ENCODE results near the gene PLEKHA6.
A peak's percentile ranks its signal among the peaks of the same experiment; 100 is the strongest.
"Not testable (repeated sequence)": the region's sequence is repeated elsewhere in the genome, so short reads cannot be mapped to it uniquely, and the experiment has no call there.

Gene PLEKHA6

DNA sequence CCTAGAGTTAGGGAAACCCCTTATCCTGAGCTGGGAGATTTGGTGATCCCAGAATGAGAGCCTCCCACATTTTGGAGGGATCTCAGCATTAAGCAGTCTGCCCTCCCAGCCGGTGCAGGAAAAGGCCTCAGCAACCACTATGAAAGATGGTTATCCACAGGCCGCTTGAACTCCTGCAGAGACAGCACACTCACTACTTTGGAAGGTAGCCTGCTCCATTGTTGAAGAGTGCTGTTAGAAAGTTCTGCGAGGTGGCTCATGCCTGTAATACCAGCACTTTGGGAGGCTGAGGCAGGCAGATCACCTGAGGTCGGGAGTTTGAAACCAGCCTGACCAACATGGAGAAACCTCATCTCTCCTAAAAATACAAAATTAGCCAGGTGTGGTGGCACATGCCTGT is 48.8 kb downstream of the PLEKHA6 start:
- not testable (repeated sequence) for DNase-seq

DNA sequence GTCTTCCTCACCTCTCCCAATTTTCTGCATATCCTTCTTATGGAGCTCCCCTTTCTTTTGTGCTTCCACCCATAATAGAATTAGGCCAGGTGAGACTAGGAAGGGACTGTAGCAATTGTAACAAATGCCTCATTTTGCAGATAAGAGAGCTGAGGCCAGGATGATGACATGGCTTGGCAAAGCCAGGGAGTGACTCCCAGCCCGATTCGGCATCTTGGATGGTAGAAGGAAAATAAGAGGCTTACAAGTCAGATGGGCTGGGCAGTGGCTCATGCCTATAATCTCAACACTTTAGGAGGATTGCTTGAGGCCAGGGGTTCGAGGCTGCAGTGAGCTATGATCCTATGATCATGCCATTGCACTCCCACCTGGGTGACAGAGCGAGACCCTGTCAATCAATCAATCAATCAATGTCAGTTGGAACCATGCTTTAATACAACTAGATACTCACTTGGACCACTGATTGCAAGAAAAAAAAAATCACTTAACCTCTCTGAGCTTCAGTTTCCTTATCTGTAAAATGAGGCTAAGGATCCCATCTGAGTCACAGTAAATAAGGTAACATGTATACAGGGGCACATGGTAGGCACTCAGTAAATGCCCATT is 51.6 kb downstream of the PLEKHA6 start:
- DNase-seq = no peak

DNA sequence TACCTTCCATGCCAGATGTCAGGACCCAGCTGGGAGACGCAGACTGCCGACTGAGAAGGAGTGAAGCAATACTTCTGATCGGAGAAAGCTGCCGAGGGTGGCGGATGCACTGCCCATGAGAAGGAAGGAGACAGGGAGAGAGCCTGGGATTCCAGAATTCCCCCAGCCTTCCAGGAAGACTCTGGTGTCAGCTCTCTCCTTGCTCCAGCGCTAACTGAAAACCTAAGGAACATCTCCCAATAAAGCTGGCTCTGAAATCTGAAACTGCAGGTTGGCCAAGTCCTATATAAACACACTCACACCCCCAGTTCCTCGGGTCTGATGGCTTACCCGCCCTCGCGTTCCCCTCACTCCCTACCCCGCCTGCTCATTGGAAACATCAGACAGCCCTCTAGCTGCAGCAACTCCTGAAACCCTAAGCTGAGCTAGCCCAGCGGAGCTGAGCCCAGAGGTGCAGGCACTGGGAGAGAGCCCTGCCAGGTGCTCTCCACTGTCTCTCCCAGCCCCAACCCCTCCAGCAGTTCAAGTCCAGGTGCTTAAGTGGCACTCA is 52.3 kb downstream of the PLEKHA6 start:
- DNase-seq = no peak

DNA sequence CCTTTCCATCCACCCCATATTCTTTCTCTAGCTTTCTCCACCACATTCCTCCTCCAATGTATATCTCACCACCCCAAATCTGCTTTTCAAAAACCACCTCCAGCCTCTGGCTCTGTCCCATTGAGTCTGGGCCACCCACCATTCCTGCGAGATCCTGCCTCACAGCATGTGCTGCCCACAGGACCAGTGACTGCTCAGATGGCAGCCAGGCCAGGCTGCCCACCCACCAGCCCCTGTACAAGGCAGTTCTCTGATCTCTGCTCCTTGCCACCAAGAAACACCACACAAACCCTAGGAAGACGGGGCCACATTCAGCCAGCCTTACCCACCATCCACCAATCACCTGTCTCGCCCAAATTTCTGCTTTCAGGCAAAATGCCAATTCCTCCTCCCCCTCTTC is 53.7 kb downstream of the PLEKHA6 start:
- no peak for DNase-seq

DNA sequence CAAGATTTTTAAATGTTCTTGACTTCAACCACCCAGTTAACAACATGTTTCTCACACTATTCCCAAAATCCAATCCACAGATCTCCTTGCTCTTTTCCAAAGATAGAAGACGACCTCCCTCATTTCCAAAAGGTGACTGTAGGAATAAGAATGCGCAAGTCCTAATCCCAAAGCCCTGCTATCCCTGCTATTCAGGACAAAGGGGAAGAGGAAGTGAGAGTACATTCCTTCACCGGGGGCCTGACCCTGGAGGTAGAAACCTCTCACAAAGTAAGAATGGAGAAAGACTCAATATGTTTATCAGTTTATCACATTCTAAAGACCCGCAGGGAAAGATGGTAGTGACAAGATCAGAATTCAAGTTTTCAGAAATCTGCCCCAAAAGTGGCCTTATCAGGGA is 55.7 kb downstream of the PLEKHA6 start:
- DNase-seq = no peak

DNA sequence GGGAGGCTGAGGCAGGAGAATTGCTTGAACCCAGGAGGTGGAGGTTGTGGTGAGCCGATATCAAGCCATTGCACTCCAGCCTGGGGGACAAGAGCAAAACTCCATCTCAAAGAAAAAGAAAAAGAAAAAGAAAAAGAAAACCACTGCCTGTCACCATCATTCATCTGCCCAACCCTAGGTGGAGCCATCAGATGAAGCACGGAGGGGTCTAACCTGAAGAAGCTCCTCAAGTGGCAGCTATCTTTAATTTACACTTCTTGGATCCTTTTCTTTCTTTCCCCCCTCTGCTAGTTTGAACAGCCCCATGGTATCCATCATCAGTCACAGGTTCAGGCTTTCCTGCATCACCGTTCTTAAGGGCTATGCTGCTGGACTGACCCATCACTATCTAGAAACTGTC is 57.0 kb downstream of the PLEKHA6 start:
- no peak for DNase-seq

DNA sequence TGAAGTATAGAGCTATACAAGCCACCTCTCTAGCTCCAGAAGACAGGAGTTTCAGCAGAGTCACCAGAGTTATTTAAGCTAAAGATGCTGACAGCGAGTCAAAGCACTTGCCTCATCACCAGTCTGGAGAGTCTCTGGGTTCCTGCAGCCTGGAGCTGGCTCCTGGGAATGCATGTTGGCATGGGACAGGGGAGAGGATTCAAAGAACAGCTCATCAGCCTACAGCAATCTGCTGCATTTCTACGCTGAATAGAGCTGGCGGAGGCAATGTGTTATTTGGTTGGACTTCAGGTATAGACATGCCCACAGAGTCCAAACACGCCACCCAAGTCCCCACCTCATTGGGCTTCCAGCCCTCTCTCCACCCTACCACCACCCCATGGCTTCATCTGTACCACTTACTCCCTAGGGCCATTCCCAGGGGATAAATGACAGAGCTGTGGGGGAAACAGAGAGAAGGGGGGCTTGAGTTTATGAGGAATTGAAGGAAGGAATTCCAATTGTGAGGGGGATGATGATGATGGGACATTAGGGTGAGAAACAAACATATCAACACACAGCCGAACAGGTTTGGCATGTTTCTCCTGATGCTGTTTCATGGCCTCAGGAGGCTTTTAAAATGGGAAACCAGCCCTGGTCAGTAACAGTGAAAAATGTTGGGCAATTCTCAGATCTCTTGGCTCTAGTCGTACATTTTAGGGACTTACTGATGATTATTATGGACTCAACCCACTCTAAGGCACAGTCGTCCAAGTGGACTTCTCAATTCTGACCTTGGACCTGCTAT is 58.4 kb downstream of the PLEKHA6 start:
- no peak for DNase-seq

DNA sequence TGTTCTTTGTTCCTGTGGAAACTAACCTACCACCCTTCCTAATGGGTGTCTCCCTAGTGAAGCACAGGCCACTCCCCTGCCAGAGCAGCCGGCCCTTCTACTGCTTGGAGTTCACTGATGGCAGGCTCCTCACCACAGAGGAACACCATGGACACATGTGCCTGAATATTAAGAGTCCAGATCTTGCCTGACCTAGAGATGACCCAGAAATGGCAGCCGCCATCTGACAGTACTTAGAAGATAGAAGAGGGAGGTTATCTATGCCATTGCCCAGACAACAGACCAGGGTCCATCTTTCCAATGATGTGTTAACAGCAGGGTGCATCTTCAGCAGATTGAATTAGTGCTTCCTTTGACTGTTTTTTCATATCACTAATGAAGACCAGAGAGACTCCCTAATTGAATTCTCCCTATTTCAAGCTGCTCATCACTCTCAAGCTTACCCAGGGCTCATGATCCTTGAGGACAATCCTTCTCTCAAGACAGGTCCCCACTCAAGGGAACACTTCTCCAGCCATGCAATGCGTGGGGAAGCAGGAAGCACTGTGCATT is 59.8 kb downstream of the PLEKHA6 start:
- DNase-seq = no peak

DNA sequence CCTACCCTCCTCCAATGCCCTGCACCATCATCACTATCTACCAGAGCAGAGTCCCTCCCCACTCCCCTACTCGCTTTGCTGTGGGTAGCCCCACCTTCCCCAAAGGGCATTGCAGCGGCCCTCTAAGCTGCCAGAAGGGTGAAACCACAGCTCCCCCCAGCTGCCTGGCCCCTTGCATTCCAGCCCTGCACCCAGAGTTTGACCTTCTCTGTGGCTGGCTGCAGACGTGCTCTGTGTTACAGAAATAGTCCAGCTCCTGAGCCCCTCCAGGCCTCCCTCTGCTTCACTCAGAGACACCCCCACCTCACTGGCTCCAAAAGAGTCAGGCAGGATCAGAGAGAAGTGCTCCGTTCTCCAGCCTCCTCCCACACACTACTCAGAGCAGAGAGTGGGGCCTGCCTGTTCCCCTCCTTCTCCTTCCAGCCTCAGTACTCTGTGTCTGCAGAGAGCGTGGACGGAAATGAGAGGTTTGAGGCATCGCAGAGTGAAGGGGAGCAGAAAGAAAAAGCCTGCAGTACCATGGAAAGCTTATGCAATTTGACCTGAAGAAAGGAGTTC is 63.2 kb downstream of the PLEKHA6 start:
- DNase-seq = peak; percentile 15 to 47

DNA sequence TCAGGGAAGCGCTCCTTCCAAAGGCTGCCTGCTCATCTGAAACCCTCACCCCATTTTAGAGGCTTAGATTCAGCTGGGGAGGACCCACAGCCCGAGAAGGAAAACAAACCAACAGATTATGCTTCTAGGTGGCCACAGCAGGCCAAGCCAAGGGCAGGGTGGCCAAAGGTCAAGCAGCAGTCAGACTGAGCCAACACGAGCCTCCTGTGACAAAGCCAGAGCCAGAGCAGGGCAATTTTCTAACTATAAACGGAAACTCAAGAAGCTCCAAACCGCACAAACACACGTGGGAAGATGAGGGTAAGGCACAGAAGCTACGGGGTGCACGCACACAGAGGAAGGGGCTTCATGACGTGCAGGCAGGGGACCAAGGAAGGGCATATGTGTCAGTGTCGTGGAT is 64.1 kb downstream of the PLEKHA6 start:
- peak in 1 of 2 donors; percentile 27 for DNase-seq

DNA sequence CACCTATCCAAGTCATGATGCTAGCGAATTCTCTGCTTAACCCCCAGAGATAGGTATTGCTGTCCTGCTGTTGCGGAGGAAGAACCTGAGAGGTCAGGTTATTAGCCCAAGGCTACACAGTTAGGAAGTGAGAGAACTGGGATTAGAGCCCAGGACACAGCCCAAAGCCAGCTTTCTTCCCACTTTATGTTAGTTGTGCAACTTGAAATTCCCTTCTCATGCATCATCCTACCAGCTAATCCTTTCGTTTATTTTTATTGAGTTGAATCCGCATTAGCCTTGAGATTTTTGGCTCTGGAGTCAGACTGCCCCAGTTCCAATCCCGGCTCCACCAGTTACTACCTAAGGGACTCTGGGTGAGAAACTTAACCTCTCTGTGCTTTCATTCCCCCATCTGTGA is 65.4 kb downstream of the PLEKHA6 start:
- DNase-seq = no peak

DNA sequence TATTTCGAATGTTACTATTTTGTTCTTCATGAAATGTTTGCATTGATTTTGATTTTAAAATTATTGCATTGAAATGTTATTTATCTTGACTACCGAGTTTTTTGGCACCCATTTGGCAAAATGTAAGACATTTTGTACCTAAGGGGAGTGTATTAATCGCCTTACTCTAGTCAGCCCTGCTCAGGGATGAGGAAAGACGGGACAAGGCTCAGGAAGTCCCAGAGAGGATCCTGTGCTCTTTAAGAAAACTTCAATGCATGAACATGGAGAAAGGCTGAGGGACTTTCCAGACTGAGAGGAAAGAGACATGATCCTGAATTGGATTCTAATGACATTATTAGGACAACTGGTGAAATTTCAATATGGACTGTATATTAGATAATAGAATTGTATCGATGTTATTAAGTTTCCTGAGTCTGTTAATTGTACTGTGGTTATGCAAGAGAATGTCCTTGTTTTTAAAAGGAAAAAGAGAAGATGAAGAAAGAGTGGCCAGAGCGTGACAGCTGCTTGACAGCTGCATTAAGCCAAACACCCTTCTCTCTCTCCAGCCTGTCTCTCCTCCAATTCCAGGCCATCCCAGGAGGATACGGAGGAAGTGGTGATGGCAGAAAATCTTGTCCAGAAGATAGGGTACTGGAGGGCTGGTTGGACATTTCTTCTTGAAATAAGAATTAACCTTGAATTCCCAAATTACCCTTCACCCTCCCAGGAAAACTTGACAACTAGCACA is 66.0 kb downstream of the PLEKHA6 start:
- DNase-seq = no peak

DNA sequence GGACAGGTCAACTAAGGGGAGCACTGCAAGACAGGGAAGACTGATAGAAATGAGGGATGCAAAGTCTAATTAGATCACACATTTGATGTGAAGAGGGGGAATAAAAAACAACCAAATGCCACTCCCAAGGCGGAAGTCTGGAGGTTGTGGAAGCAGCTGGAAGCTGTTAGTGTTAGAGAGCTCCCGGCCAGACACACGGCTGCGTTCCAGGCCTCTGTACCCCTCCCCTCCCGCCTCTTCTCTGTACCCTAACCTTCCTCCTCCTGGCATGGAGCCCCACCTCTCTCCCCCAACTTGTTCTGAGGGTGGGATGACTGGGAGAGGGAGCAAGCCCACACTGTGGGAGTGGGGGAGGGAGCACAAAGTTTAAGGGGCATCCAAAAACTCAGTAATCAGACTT is 67.0 kb downstream of the PLEKHA6 start:
- no peak for DNase-seq

DNA sequence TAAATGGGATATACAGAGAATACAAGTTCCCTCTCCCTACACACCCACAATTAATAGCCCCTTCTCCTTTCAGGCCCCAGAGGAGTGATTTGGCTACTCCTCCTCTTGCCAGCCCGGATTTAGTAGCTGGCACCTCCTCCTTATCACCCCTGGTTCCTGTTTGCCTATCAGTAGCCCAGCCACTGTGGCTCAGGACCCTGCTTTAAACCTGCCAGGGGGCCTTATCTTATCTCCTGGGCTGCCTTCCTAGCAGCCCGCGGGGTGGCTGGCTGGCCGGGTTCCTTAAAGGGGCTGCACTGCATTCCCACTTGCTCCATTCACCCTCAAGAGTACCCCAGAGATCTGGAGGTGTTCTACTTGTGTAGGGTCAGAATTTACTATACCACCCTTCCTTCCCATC is 70.4 kb downstream of the PLEKHA6 start:
- no peak for DNase-seq

DNA sequence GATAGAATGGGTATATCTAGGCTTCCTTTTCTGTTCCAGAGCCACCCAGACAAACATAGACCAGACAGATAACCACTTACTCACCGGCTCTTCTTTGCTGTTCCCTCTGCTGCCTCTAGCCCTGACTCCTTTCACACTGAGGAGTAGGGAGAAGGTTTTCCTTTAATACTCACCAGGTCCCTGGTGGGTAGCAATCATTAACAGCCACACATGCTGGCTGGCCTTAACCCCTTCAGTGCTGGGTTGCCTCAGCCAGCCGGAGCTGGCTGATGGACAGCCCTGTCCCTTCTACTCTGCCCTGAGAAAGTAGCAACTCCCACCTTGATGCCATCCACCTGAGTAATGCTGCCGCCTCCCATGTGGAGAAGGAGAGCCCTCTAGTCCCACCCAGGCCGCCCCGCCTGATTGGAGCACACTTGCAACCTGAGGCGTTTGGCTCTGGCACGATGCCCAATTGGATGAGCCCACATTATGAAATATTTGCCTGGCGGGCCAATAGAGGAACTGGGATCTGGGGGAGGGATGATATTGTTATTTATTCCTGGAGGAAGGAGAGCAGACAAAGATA is 71.6 kb downstream of the PLEKHA6 start:
- peak; percentile 43 to 56 for DNase-seq

DNA sequence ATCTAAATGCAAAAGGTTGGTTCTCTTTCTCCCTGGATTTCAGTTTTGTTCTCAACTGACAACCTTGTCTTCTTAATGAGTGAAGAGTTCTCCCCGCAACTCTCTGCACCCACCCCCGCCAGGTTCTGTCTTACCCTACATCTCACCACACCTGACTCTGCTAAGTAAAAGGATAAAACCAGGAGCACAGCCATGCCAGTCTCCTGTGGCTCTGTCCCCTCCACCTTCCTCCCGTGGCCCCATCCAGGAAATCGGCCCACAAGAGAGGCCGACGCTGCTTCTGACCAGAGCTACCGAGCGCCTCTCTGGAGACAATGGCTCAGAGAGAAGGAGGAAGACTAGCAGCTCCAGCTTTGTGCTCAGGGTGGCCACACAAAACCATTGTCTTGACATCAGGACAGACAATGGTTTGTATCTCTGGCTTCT is 72.2 kb downstream of the PLEKHA6 start:
- DNase-seq = no peak

DNA sequence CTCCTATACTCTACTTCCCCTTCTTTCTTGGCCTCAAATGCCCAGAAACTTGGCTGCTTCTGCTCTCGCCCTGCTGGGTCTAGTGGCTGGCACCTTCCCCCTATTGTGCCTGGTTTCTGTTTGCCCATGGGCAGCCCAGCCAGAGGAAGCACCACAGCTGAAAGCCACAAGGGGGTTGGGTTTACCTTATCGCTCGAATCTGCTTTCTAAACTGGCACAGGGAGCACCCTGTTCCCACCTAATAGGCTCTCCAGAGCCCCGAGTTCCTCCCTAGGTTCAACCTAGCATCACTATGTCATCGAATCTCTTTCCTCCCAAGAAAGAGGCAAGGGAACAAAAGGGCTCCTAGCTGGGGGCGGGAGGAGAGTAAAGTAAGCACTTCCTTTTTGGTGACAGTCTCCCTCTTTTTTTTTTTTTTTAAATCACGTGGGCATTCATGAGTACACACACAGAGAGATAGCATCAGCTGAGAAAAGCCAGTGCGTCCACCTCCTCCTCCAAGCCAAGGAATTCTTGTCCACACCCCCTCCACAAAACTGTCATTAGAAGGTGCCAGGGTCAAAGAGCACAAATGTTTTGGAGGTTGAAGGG is 72.8 kb downstream of the PLEKHA6 start:
- peak; percentile 75 to 77 for DNase-seq

DNA sequence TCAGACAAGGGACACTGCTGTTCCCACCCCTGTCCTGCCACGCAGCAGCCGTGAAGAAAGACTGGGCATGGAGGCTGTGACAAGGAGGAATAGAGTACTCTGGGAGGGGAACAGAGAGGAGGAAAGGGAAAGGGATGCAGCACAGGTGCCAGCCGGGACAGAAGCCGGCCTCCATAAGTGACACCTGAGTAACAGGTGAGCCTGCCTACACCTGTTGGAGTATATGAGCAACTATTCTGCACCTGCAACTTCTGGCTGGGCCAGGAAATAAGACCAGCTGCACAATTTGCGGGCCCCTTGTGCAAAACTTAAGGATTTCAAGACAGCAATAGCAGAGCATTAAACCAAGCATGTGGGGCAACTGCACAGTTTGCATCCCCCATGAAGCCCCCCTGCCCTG is 73.4 kb downstream of the PLEKHA6 start:
- DNase-seq = no peak

DNA sequence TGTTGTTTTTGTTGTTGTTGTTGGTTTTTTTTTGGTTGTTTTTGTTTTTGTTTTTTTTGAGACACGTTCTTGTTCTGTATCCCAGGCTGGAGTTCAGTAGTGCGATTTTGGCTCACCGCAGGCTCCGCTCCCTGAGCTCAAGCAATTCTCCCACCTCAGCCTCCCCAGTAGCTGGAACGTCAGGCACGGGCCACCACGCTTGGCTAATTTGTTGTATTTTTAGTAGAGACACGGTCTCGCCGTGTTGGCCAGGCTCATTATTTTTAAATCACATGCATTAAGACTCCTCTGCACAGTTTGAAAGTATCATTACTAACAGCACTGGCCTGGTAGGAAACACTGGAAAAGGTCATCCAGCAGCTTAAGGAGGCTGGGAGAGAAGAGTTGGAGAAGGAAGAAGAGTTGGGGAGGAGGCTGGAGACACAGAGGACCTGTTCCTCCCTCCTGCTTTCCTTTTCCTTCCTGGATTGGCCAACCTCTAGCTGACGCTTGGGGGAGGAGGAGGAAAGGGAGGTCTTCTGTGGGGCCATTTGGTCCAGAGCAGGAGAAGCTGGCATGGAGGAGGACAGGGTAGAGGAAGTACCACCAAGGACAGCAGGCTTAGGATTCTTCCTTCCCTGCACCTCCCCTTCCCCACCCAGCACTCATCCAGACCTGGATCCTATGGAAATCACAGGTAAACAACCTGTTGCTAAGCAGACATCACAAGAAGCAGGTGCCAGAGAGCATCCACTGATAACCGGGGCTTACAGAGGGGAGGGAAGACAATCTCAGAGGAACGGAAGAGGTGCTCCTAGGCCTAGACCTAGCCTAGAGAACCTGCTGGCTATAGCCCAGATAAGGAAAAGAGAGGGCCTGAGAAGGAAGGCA is 74.1 kb downstream of the PLEKHA6 start:
- DNase-seq = no peak

DNA sequence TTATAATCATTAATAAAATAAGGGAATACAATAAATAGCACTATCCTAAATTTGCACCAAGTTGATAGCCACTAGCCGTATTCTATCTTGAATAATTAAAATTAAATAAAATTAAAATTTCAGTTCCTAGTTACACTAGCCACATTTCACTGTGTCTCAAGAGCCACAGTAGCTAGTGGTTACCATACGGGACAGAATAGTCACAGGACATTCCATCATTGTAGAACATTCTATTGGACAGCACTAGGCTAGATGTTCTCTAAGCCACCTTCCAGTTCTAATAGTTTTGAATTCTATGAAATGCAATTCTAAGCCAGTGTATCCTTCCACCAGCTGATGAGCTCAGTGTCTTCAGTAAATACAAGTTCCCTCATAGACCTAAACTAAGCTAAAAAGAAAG is 74.8 kb downstream of the PLEKHA6 start:
- no peak for DNase-seq

Measured in inflammatory macrophage (primary cell).